ENCODE data around the gene EEF2KMT.
A peak's percentile ranks its signal among the peaks of the same experiment; 100 is the strongest.
"Not testable (repeated sequence)": the region's sequence is repeated elsewhere in the genome, so short reads cannot be mapped to it uniquely, and the experiment has no call there.

Gene EEF2KMT, protein sequence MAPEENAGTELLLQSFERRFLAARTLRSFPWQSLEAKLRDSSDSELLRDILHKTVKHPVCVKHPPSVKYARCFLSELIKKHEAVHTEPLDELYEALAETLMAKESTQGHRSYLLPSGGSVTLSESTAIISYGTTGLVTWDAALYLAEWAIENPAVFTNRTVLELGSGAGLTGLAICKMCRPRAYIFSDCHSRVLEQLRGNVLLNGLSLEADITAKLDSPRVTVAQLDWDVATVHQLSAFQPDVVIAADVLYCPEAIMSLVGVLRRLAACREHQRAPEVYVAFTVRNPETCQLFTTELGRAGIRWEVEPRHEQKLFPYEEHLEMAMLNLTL

DNA sequence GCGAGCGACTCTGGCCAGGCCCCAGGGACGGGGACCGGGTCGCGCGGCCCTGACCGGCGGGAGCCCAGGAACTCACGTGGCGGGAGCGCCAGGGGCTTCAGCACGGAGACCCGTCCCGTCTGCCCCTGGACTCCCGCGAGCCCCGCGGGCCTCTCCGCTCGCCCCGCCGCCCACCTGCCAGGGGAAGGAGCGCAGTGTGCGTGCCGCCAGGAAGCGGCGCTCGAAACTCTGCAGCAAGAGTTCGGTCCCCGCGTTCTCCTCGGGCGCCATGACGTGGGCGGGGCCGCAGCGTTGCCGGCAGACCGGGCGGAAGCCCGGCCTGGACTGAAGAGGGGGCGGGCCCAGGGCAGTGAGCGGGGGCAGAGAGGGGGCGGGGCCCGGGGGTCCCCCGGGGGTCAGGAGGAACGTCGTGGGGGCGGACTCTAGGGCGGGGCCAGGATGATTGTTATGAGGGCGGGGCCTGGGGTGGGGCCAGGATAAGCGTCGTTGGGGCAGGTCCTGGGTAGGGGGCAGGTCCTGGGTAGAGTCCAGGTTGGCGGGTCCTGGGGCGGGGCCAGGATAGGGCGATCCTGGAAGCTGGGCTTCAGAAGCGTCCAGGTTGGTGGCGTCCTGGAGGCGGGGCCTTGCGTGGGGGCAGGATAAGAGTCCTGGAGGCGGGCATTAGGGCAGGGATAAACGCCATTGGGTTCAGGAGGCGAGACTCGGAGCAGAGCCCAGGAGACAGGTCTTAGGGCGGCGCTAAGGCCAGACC lies at the start of gene EEF2KMT:
Gene EEF2KMT, minus strand, starts transcription at position 326 of the 751 bp plus-strand sequence. Its CDS starts 56 bp downstream, at position 270.
- DNase-seq (ENCODE audit: low read depth in 3 of 3), result peak; percentile 82 to 91 (median 85)

DNA sequence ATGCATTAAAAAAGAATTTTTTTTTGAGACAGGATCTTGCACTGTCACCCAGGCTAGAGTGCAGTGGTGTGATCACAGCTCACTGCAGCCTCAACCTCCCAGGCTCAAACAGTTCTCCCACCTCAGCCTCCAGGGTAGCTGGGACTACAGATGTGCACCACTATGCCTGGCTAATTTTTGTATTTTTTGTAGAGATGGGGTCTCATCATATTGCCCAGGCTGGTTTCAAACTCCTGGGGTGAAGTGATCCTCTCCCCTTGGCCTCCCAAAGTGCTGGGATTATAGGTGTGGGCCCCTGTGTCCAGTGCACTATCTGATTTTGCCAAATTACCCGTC lies 47.0 kb upstream of the EEF2KMT start:
- DNase-seq (ENCODE audit: low read depth in 3 of 3), result not testable (repeated sequence)

DNA sequence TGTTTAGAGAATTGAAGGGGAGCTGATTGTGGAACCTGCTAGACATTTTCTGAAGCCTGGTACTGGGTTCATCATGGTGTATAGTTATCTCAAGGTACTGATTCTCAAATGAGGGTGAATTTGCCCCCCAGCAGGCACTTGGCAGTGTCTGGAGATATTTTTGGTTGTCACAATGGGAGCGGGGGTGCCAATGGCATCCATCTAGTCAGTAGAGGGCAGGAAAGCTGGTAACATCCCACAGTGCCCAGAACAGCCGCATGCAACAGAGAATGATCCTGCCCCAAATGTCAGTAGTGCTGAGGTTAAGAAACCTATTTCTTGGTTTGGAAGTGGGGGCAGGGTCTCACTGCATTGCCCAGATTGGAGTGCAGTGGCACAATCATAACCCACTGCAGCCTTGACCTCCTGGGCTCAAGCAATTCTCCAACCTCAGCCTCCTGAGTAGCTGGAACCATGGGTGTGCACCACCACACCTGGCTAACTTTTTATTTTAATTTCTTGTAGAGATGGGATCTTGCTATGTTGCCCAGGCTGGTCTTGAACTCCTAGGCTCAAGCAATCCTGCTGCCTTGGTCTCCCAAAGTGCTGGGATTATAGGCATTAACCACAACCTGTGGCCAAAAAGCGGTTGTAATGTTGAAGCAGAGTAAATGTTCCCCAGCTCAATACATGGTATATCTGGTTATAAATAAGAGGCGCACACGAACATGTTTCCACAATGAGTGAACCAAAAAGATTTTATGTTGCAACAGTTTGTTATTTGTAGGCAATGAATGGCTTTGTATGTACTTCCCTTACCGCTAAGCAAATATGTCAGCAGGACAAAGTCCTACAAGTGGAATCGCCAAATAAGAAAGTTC lies 46.4 kb upstream of the EEF2KMT start:
- no peak for DNase-seq (ENCODE audit: low read depth in 3 of 3)

DNA sequence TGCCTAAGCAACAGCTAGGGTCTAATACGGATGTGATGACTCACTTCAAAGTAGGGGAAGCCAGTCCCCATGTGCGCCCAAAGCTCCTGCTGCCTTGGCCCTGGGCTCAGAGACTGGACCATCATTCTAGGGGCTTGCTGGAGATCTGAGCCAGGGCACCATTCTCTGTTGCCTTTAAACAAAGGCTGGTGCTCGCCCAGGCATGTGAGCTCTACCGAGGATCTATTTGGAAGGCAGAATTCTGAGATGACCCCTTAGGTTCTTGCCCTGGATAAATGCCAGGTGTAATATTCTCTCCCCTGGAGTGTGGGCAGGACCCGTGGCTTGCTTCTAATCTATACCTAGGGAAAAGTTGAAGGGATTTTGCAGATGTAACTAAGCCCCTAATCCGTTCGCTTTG lies 42.6 kb upstream of the EEF2KMT start:
- DNase-seq (ENCODE audit: low read depth in 3 of 3), result not testable (repeated sequence)

DNA sequence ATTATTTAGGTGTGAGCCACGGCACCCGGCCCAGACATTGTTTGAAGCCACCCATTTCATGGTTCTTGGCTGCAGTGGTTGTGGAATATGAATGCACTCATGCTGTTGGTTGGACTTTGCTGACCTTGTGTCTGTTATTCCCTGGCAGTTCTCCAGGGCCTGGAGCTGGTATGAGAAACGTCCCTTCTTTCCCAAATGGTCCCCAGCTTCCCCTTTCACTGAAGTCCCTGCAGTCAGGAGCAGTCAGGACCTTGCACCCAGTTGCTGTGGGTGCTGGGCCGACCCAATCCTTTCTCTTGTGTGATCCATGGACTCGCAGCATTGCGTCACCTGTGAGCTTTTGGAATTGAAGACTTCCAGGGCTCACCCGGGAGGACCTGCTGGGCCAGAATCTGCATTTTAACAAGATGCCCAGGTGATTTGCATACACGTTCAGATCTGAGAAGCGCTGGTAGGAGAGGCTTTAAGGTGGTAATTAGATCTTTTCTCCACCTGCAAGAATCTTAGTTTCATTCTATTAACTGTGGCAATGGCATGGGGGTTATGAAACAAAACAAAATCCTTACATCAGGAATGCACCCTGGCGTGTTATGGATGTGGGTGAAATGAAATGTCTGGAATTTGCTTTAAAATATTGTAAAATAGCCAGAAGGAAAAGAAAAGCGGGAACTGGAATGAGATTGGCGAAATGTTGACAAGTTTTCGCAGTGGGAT lies 37.3 kb upstream of the EEF2KMT start:
- not testable (repeated sequence) for DNase-seq (ENCODE audit: low read depth in 3 of 3)

DNA sequence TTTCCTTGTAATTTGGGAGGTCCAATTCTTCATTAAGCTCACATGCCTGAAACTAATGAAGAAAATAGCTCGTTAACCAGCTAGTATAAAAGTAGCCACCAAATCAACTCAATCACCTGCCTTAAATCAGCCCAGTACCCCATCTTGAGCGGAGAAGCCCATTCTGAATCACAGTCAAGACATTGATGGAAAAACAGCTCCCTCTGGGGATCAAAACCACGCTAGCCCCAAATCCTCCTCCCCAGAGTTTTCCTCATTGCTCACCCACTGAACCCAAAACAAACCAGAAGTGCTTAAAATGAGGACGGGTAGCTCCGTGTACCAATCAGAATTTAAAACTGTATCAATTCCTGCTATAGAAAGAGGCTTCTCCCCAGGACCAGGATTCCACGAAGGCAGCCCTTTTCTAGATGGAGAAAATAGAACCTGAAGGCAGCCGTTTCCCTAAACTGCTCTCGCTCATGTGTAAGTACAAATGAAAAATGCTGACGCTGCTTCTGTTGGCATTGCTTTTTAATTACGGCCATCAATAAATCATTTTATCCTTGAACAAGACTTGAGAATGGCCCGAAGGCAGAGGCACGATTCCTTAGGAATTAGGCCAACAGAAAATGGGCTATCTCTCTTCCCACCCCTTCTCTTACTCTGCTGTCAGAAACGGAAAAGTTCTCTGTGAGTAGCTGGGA lies 35.5 kb upstream of the EEF2KMT start:
- not testable (repeated sequence) for DNase-seq (ENCODE audit: low read depth in 3 of 3)

DNA sequence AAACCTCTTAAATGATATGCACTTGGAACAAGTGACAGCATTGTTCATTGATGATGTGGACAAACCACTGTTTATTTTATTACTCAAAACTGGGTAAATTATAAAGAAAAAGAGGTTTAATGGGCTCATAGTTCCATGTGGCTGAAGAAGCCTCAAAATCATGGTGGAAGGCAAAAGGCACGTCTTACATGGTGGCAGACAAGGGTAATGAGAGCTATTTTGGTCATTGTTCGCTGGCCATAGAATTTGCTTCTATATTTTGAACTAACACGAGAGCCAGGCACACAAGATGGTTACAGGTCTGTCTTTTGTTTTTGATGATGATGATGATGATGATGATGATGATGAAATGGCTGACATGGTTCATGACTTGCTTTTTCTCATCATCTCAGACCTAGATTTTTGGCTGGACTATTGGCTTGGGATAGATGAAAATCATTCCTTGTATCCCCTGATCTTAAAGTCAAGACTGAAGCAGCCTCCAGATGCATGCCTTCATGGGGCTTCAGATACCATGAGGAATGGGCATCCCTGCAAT lies 33.9 kb upstream of the EEF2KMT start:
- DNase-seq (ENCODE audit: low read depth in 3 of 3), result not testable (repeated sequence)

DNA sequence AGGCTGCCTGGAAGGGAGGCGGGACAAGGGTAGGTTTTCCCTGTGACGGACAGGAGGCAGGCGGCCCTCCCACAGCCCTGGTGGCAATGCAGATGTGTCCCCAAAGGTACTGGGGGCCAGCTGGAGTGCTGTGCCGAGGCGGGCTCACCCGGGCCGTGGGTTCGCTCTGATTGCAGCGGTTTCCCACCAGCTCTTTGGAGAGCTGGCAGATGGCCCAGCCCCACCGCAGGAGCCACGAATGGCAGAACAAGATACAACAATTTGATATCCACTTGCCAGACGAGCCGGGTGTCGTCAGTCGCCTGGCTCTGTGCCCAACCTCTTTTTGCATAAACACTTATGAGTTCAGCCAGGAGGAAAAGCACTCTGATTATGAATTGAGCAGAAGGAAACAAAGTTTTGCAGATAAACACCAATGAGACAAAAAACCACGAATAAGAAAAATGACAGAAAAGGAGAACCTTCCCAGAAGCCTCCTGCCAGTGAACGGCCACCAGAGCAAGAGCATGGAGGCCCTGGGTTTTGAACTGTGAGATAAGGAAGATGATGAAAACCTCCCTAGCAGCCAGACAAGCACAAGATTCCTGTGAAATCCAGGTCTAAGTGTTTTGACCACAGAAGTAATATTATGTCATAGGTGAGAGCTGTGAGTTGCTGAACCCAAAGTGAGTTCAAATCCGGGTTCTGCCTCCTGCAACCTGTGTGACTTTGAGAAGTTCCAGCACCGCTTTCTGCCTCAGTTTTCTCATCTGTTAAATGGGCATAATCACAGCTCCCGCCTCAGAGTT lies 19.9 kb upstream of the EEF2KMT start:
- not testable (repeated sequence) for DNase-seq (ENCODE audit: low read depth in 3 of 3)

DNA sequence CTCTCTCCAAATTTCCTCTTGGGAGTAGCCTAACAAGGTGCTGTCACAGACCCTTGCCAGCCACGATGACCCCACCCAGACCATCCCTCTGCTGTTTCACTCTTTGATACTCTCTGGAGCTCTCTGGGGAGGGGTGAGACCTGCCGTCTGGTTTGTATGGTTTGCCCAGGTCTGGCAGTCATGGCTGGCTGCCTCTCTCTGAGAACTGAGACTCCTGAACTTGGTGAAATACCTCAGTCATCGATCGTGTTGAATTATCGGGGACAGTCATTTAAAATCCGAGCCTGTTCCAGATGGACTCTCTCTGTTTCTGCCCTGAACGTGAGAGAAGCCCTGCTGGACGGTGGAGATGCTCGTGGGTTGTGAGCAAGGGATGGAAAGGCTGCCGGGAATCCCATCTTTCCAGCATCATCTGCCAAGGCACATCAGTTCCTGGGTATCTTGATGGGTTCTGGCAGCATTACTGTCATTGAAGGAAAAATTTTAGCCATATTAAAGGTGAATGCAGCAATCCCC lies 19.2 kb upstream of the EEF2KMT start:
- not testable (repeated sequence) for DNase-seq (ENCODE audit: low read depth in 3 of 3)

DNA sequence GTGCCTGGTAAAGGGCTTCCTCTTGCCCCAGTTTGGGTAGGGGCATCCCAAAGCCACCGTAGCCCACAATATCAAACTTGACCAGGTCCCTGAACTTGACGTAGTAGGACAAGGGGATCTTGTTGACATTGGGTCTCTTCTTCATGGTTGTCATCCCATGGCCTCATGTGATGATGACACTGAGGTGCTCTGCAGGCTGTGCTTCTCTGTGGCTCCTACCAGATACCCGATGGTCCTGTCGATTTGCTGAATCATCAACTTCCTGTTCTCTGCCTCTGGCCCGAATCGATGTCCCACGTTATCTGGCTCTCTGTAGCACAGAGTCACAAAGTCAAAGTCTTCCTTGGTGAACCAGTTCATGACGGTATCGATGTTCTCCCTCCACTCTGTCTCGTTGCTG lies 13.3 kb upstream of the EEF2KMT start:
- not testable (repeated sequence) for DNase-seq (ENCODE audit: low read depth in 3 of 3)

DNA sequence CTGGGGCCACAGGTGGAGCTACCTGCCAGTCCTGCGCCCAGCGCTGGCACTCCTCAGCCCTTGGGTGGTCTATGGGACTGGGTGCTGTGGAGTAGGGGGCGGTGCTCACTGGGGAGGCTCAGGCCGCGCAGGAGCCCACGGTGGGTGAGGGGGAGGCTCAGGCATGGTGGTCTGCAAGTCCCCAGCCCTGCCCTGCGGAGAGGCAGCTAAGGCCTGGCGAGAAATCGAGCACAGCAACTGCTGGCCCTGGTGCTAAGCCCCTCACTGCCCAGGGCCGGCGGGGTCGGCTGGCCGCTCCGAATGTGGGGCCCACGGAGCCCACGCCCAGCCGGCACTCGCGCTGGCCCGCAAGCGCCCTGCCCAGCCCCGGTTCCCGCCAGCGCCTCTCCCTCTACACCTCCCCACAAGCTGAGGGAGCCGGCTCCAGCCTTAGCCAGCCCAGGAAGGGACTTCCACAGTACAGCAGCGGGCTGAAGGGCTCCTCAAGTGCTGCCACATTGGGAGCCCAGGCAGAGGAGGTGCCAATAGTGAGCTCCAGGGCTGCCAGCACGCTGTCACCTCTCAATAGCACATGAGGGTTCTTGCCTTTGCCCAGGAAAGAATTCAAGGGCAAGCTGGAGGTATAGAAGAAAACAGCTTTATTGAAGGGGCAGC lies 11.0 kb upstream of the EEF2KMT start:
- DNase-seq (ENCODE audit: low read depth in 3 of 3), result no peak

DNA sequence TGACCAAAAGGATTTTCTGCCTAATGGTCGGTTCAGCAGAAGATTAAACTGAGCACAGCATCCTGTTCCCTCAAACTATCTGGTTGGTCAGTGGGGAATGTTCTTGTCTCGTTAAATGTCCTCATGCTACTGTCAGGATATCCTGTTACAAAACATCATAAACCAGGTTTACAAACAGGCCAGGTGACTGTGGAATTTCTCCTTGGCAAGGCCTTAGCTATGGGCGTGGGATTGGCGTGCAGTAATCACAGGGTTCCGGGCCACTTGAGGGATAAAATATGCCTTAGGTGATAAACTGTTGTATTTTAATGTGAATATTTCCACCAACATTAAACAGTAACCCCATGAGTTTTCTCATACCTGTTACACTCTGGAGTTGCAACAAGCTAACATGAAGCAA lies 7.4 kb upstream of the EEF2KMT start:
- not testable (repeated sequence) for DNase-seq (ENCODE audit: low read depth in 3 of 3)

DNA sequence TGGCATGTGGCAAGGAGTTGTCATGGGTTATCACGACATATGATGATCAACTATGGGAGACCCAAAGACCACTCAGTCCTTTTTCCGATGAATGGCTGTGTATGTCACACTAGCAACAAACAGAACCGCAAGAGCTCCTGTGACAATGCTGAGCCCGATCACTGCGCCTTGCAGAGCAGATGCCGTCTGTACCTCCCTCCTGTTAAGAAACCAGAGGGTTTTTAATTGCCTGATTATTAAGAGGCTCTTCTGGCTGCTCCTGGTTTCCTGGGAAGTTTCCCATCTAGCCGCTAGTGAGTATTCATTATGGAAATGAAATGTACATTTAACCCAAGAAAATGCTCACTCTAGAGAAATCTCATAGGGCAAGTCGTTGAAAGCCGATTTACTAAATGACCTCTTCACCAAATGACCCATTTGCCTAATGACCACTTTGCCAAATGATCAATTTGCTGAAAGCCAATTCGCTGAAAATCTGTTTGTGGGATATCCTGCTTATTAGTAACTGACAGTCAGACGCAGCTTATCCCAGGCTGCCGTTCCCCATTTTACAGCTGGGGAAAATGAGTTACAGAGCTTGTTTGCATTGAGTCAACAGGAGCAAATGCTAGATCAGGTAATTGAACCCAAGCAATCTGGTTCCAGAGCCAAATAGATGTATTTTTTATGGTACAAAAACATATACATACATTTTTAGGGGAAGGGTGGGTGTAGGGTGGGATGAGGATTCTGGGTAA lies 5.9 kb upstream of the EEF2KMT start:
- not testable (repeated sequence) for DNase-seq (ENCODE audit: low read depth in 3 of 3)

DNA sequence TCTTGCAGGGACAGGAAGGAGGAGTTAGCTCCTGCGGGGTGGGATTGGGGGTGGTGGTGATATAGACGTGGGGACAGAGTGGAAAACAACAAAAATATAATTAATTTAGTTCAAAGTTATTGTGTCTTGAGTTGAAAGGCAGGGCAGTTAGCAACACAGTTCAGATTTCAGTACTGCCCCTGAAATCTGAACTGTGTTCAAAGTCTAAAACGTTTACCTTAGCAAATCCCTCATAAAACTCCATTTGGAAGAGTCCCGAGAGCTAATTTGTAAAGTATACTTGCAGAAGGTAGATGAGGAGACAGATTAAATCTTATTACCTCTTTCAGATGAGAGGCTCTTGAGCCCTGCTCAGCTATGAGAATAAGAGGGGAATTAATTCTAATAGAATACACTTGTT lies 1.6 kb upstream of the EEF2KMT start:
- not testable (repeated sequence) for DNase-seq (ENCODE audit: low read depth in 3 of 3)

DNA sequence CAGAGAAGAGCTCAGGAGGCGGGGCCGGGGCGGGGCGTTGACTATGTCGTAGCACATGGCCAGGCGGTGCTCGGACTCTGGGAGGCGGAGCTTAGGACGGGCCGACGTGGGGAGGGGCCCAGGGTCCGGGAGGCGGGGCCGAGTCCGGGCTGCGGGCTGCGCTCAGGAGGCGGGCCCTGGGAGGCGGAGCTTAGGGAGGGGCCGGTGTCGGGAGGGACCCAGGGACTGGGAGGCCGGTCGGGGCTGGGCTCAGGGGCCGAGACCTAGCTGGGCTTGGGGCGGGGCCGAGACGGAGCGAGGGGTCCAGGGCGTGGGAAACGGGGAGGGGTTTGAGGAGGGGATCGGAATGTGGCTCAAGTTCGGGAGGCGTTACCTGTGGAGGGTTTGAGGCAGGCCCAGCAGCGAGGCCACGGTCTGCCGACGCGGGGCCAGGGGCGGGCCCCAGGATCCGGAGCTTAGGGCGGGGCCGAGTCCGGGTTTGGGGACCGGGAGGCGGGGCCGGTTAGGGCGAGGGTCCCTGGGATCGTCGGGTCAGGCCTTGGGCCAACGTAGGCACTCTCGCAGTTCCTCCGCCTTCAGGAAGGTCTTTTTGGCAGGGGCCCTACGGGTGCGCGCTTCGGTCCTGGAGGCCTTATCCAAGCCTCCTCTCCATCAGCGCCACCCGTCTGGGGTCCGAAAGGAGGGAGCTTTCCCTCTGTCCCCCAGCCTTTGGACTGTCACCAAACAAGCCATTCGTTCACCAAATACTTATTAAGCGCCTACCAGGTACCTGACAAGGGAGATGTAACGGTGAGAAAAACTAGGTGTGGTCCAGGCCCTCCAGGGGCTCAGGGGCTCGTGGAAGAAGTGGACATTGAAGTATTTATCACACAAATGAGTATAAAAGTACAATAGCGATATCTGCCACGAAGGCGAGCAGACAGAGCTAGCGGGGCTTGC lies 895 bp upstream of the EEF2KMT start:
- DNase-seq (ENCODE audit: low read depth in 3 of 3), result peak; percentile 46 to 94 (median 91)

DNA sequence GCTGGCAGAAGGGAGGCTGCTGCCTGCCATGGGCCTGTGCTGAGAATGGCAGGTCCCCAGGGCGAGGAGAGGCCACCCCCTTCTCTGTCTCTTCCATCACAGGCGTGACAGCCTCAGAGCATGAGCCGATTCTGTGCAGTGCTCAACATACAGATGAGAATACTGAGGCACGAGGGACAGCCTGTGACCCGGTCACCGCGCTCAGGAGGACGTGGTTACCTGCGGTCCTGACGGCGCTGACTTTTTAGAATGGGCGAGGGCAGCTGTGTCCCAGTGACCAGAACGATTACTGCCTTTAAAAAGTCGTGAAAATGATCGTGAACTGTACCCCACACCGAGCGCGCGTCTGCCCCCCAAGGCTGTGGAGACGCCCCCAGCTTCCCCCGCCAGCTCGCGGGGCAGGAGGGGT lies 530 bp downstream of the EEF2KMT start:
- peak; percentile 9 to 21 (median 11) for DNase-seq (ENCODE audit: low read depth in 3 of 3)

DNA sequence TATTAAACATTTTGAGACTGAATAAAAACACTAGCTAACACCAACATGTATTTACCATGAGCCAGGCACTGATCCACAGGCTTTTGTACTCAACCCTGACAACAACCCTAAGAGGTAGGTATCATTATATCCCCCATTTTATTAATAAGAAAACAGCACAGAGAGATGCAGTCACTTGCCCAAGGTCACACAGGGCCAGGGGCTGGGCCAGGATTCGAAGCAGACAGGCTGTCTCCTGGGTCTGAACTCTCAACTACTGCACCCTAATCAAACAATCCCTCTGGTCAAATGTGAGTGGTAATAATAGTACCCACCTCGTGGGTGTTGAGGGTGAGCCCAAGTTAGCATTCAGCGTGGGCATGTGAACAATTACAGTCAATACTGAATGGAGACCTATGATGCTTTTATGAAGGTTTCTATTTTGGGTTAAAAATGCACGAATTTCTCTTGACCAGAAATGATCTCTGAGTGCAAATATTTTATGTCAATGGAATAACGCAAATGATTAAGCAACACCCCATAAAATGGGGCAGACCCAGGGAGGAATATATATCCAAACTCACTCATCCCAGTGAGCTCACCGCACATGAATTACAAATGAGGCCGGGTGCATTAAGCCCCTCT lies 1.0 kb downstream of the EEF2KMT start:
- not testable (repeated sequence) for DNase-seq (ENCODE audit: low read depth in 3 of 3)
